Naive thymus-derived CD4-positive, alpha-beta T cell (primary cell): ENCODE results near the gene DLGAP5. TPM values are rescaled to one million over a fixed set of nuclear protein-coding genes. Genes with fewer than 3 reads are reported as not detected.

Source experiments
- ATAC-seq: fragments of 150-1000 bp; cut with Tn5 transposase; 2 replicates; pipeline ENCODE4 v1.10.0; 2021; ENCODE audit warnings: mild to moderate bottlenecking, moderate library complexity
- CTCF ChIA-PET: fragments of 350-600 bp; sonication (Branson Sonifier 250); formaldehyde crosslinking; loops from one replicate; lab custom pipeline; 2021; ENCODE audit warnings: antibody characterized with exemption; lab: Charles Lee
- POLR2A ChIA-PET: fragments of 350-600 bp; sonication (Branson Sonifier 250); formaldehyde crosslinking; loops from one replicate; lab custom pipeline; 2021; ENCODE audit warnings: antibody characterized with exemption, inconsistent platforms; lab: Charles Lee
- DNase-seq, 9 donors: peaks; one replicate each; pipeline versions ENCODE4 v3.0.0 to v3.0.0-alpha.2; 2020 to 2022; ENCODE audit warnings: mixed read lengths in 1 of 9
- H3K27ac ChIP-seq: one replicate; pipeline ENCODE4 v1.7.0; 2013; ENCODE audit warnings: mild to moderate bottlenecking, low read depth, low read length, moderate library complexity
- H3K27me3 ChIP-seq, 2 donors: one replicate each; pipeline ENCODE4 v1.7.0; 2013; ENCODE audit warnings: low read length in 2 of 2, mild to moderate bottlenecking in 2 of 2, moderate library complexity in 2 of 2; ENCODE audit not compliant: control insufficient read depth in 2 of 2, insufficient read depth in 2 of 2
- H3K36me3 ChIP-seq, 3 experiments: 1 replicate in 2 of 3; 2 replicates in 1 of 3; pipeline ENCODE4 v1.7.0; 2013; ENCODE audit warnings: low read length in 3 of 3, mild to moderate bottlenecking in 3 of 3, moderate library complexity in 1 of 3; ENCODE audit not compliant: insufficient read depth in 3 of 3, control insufficient read depth in 2 of 3
- H3K4me1 ChIP-seq, 2 donors: one replicate each; pipeline ENCODE4 v1.7.0; 2013; ENCODE audit warnings: low read length in 2 of 2, mild to moderate bottlenecking in 2 of 2, moderate library complexity in 1 of 2; ENCODE audit not compliant: control insufficient read depth in 2 of 2, insufficient read depth in 2 of 2
- H3K4me3 ChIP-seq: 2 replicates; pipeline ENCODE4 v1.7.0; 2013; ENCODE audit warnings: mild to moderate bottlenecking, low read length
- H3K9me3 ChIP-seq, 3 experiments: 1 replicate in 2 of 3; 2 replicates in 1 of 3; pipeline ENCODE4 v1.7.0; 2013; ENCODE audit warnings: low read length in 3 of 3; ENCODE audit not compliant: control insufficient read depth in 2 of 3
- H3K27ac Mint-ChIP-seq, 9 donors: one replicate each; pipeline ENCODE4 v1.8.0; 2020 to 2022; ENCODE audit warnings: mixed read lengths in 9 of 9, mild to moderate bottlenecking in 8 of 9, moderate library complexity in 5 of 9, inconsistent platforms in 2 of 9
- H3K27me3 Mint-ChIP-seq, 5 donors: one replicate each; pipeline ENCODE4 v1.8.0; 2021 to 2022; ENCODE audit warnings: mixed read lengths in 5 of 5, mild to moderate bottlenecking in 1 of 5
- H3K36me3 Mint-ChIP-seq, 5 donors: one replicate each; pipeline ENCODE4 v1.8.0; 2020 to 2022; ENCODE audit warnings: mixed read lengths in 5 of 5, mild to moderate bottlenecking in 3 of 5, inconsistent platforms in 1 of 5
- H3K4me1 Mint-ChIP-seq, 7 donors: one replicate each; pipeline ENCODE4 v1.8.0; 2020 to 2022; ENCODE audit warnings: mixed read lengths in 7 of 7, mild to moderate bottlenecking in 3 of 7, inconsistent platforms in 1 of 7
- H3K4me3 Mint-ChIP-seq, 10 donors: one replicate each; pipeline ENCODE4 v1.8.0; 2020 to 2022; ENCODE audit warnings: mild to moderate bottlenecking in 10 of 10, mixed read lengths in 10 of 10, moderate library complexity in 6 of 10, inconsistent platforms in 2 of 10
- H3K9me3 Mint-ChIP-seq, 11 donors: one replicate each; pipeline ENCODE4 v1.8.0; 2020 to 2022; ENCODE audit warnings: mixed read lengths in 11 of 11, mild to moderate bottlenecking in 4 of 11, inconsistent platforms in 1 of 11, moderate library complexity in 1 of 11
- intact Hi-C, 2 donors: fragments of 100-400 bp; cut with micrococcal nuclease; formaldehyde crosslinking; loops; one replicate each; pipeline ENCODE4 v1.15.1; 2023
- polyA plus RNA-seq, 2 donors: library from polyadenylated mRNA; unstranded; fragments of 300-500 nt; fragmentation: Illumina TruSeq; gene quantifications; one replicate each; pipeline ENCODE4 v1.2.3, GENCODE V29; 2021
- total RNA-seq, 6 experiments: library from RNA in 5 of 6; stranded (reverse) in 5 of 6; gene quantifications; 1 replicate in 5 of 6; 2 replicates in 1 of 6; pipeline ENCODE4 v1.2.3 and lab custom pipeline; 2021 to 2026

DLGAP5 gene
- total and polyA plus RNA-seq, 7 experiments from 2014 or later, result 0.49 to 46.7 TPM; not detected in 5

GRCh38 chr14:55101698-55102097 is 89.7 kb downstream of the DLGAP5 start:
- Histone ChIP-seq H3K4me3 (no peak overlapping the region), H3K4me1 (peaks cover 10 to 47% of the 10 kb centered on the region in 2 donors), H3K36me3 (no peaks in the 10 kb centered on the region), H3K27me3 (no peaks in the 10 kb centered on the region), H3K27ac (no peak overlapping the region), H3K9me3 (peaks cover 0 to 5% (median 5%) of the 10 kb centered on the region in 3 experiments)
- Mint-ChIP-seq H3K27me3 (no peaks in the 10 kb centered on the region), H3K4me3 (no peak overlapping the region), H3K4me1 (peaks cover 31 to 60% (median 33%) of the 10 kb centered on the region in 7 donors), H3K27ac (peak overlapping the region in 5 of 9 donors; percentile 32 to 97 (median 89)), H3K36me3 (peaks cover 0 to 24% (median 3%) of the 10 kb centered on the region in 5 donors), H3K9me3 (peaks cover 0 to 17% (median 4%) of the 10 kb centered on the region in 11 donors)
- ATAC-seq (no peak), DNase-seq (no peak)
- CTCF ChIA-PET, result interaction anchor here (0.7 kb wide), 1 partner anchor 34 kb away, joined by 3 read pairs; no protein-coding TSS in a partner anchor
- POLR2A ChIA-PET, result interaction anchor here (2.1 kb wide), 1 partner anchor 51 kb away, joined by 7 read pairs; the partner anchor contains the start of gene MAPK1IP1L
- intact Hi-C loops, result loop anchor here in 1 of 2 donors (5.0 kb wide), 1 partner anchor 41 kb away; no protein-coding TSS in a partner anchor

GRCh38 chr14:55099756-55100155 is 91.6 kb downstream of the DLGAP5 start:
- H3K36me3 Mint-ChIP-seq, result peaks cover 0 to 21% (median 3%) of the 10 kb centered on the region in 5 donors
- ATAC-seq (no peak), DNase-seq (no peak)
- POLR2A ChIA-PET, result no interaction called here
- Histone ChIP-seq H3K27me3 (no peaks in the 10 kb centered on the region), H3K9me3 (peaks cover 0 to 5% (median 5%) of the 10 kb centered on the region in 3 experiments), H3K36me3 (no peaks in the 10 kb centered on the region), H3K27ac (no peak overlapping the region), H3K4me3 (no peak overlapping the region), H3K4me1 (peaks cover 10 to 46% of the 10 kb centered on the region in 2 donors)
- no peak overlapping the region for H3K4me3 Mint-ChIP-seq
- H3K4me1 Mint-ChIP-seq, result peaks cover 31 to 60% (median 33%) of the 10 kb centered on the region in 7 donors
- no peak overlapping the region for H3K27ac Mint-ChIP-seq
- H3K9me3 Mint-ChIP-seq, result peaks cover 0 to 14% (median 4%) of the 10 kb centered on the region in 11 donors
- intact Hi-C loops, result loop anchor here in 1 of 2 donors (5.0 kb wide), 1 partner anchor 43 kb away; no protein-coding TSS in a partner anchor
- CTCF ChIA-PET, result no interaction called here
- H3K27me3 Mint-ChIP-seq, result no peaks in the 10 kb centered on the region

GRCh38 chr14:55098561-55098898 is 92.9 kb downstream of the DLGAP5 start:
- no peaks in the 10 kb centered on the region for H3K27me3 Mint-ChIP-seq
- Histone ChIP-seq H3K4me1 (peaks cover 10 to 34% of the 10 kb centered on the region in 2 donors), H3K9me3 (no peaks in the 10 kb centered on the region), H3K4me3 (no peak overlapping the region), H3K36me3 (no peaks in the 10 kb centered on the region), H3K27ac (no peak overlapping the region), H3K27me3 (no peaks in the 10 kb centered on the region)
- intact Hi-C loops, result no loop called here
- H3K27ac Mint-ChIP-seq, result peak overlapping the region in 6 of 9 donors; percentile 21 to 92 (median 56)
- DNase-seq (no peak), ATAC-seq (no peak)
- H3K4me1 Mint-ChIP-seq, result peaks cover 28 to 55% (median 31%) of the 10 kb centered on the region in 7 donors
- H3K9me3 Mint-ChIP-seq, result peaks cover 0 to 3% (median 0%) of the 10 kb centered on the region in 11 donors
- CTCF ChIA-PET, result interaction anchor here (0.7 kb wide), 1 partner anchor 9 kb away, joined by 3 read pairs; no protein-coding TSS in a partner anchor
- POLR2A ChIA-PET, result no interaction called here
- H3K36me3 Mint-ChIP-seq, result peaks cover 0 to 11% (median 0%) of the 10 kb centered on the region in 5 donors
- H3K4me3 Mint-ChIP-seq, result peak overlapping the region in 5 of 10 donors; percentile 1 to 70 (median 16)

Other genes starting within 250 kb of the DLGAP5 start
- gene WDHD1, start 164.5 kb downstream of the DLGAP5 start, total RNA-seq, result 10 to 100 TPM in 1 of 5 experiments, 1 to 10 TPM in 4; 2.6 to 26.6 (median 3.6) TPM
- gene WDHD1, start 164.5 kb downstream of the DLGAP5 start, polyA plus RNA-seq, result 1 to 10 TPM; 1.6 to 1.7 TPM
- 10 to 100 TPM; 21.2 to 30.3 (median 22.1) TPM for gene SOCS4, start 164.3 kb downstream of the DLGAP5 start, total RNA-seq
- gene SOCS4, start 164.3 kb downstream of the DLGAP5 start, polyA plus RNA-seq, result 1 to 10 TPM; 1.2 to 2.2 TPM
- gene MAPK1IP1L, start 139.9 kb downstream of the DLGAP5 start, total RNA-seq, result 100 to 1,000 TPM in 3 of 5 experiments, 10 to 100 TPM in 2; 65.1 to 143 (median 111) TPM
- 10 to 100 TPM; 63.1 to 79.7 TPM for gene MAPK1IP1L, start 139.9 kb downstream of the DLGAP5 start, polyA plus RNA-seq
- gene LGALS3, start 62.3 kb downstream of the DLGAP5 start, total RNA-seq, result 10 to 100 TPM in 4 of 5 experiments, 1 to 10 TPM in 1; 7.5 to 71.7 (median 12.4) TPM
- gene LGALS3, start 62.3 kb downstream of the DLGAP5 start, polyA plus RNA-seq, result under 1 TPM; 0.35 to 0.51 TPM
- gene FBXO34, start 79.8 kb upstream of the DLGAP5 start, total RNA-seq, result 10 to 100 TPM; 22.0 to 27.3 (median 25.8) TPM
- gene FBXO34, start 79.8 kb upstream of the DLGAP5 start, polyA plus RNA-seq, result 10 to 100 TPM; 25.4 to 42.1 TPM
- 10 to 100 TPM in 4 of 5 experiments, 1 to 10 TPM in 1; 7.8 to 19.6 (median 18.8) TPM for gene ATG14, start 220.2 kb upstream of the DLGAP5 start, total RNA-seq
- gene ATG14, start 220.2 kb upstream of the DLGAP5 start, polyA plus RNA-seq, result 1 to 10 TPM; 5.0 to 8.0 TPM
- gene TBPL2, start 249.0 kb upstream of the DLGAP5 start, total RNA-seq, result not detected
- gene TBPL2, start 249.0 kb upstream of the DLGAP5 start, polyA plus RNA-seq, result not detected